T-cell (primary cell): Measurements from ENCODE around the gene ERAP2. TPM values are rescaled to one million over a fixed set of nuclear protein-coding genes. Genes with fewer than 3 reads are reported as not detected.

Source experiments
- ATAC-seq, 4 experiments: fragments of 200-7000 bp in 3 of 4; fragments of 150-1000 bp in 1 of 4; cut with Tn5 transposase; replicated peaks in 1 of 4; 1 replicate in 3 of 4; 2 replicates in 1 of 4; pipeline ENCODE4 v1.10.0; 2021; ENCODE audit warnings: moderate library complexity in 3 of 4, mild to moderate bottlenecking in 2 of 4, moderate number of reproducible peaks in 1 of 4
- CTCF ChIA-PET, 2 donors: fragments of 300-600 bp; sonication (Branson Sonifier 250); formaldehyde crosslinking; loops; one replicate each; lab custom pipeline; 2022; ENCODE audit warnings: antibody characterized with exemption in 2 of 2; lab: Charles Lee
- POLR2A ChIA-PET, 2 donors: fragments of 300-600 bp; sonication (Branson Sonifier 250); formaldehyde crosslinking; loops; one replicate each; lab custom pipeline; 2022; ENCODE audit warnings: antibody characterized with exemption in 2 of 2; lab: Charles Lee
- DNase-seq, 35 experiments: peaks; one replicate each; pipeline versions ENCODE4 v3.0.0 to v3.0.0-alpha.2; 2013 to 2023
- H3K27ac ChIP-seq: one replicate; pipeline ENCODE4 v1.5.1; 2013; ENCODE audit warnings: low read length
- H3K27me3 ChIP-seq, 2 experiments: replicated peaks in 1 of 2; 1 replicate in 1 of 2; 2 replicates in 1 of 2; pipeline versions ENCODE4 v1.6.1 to v1.7.0; 2013; ENCODE audit warnings: low read length in 1 of 2, mixed read lengths in 1 of 2; ENCODE audit not compliant: control insufficient read depth in 2 of 2, insufficient read depth in 2 of 2; ENCODE audit errors: extremely low read depth in 1 of 2
- H3K36me3 ChIP-seq, 2 donors: 1 replicate in 1 of 2; 2 replicates in 1 of 2; pipeline versions ENCODE4 v1.6.1 to v1.7.0; 2013; ENCODE audit warnings: low read length in 1 of 2; ENCODE audit not compliant: control insufficient read depth in 2 of 2, insufficient read depth in 1 of 2; ENCODE audit errors: extremely low read depth in 1 of 2
- H3K4me1 ChIP-seq, 2 experiments: 1 replicate in 1 of 2; 2 replicates in 1 of 2; pipeline versions ENCODE4 v1.6.1 to v1.7.0; 2013; ENCODE audit warnings: low read length in 2 of 2, mixed read lengths in 1 of 2; ENCODE audit not compliant: insufficient read depth in 2 of 2, control insufficient read depth in 1 of 2; ENCODE audit errors: extremely low read depth in 1 of 2
- H3K4me3 ChIP-seq, 2 donors: 1 replicate in 1 of 2; 2 replicates in 1 of 2; pipeline versions ENCODE4 v1.5.1 to v1.7.0; 2013; ENCODE audit warnings: mild to moderate bottlenecking in 2 of 2, low read length in 1 of 2, moderate library complexity in 1 of 2; ENCODE audit not compliant: control insufficient read depth in 1 of 2; ENCODE audit errors: extremely low read depth in 1 of 2
- H3K9me3 ChIP-seq: 2 replicates; pipeline ENCODE4 v1.7.0; 2013
- H3K27ac Mint-ChIP-seq, 2 donors: one replicate each; pipeline ENCODE4 v1.8.0; 2020 to 2021; ENCODE audit warnings: mild to moderate bottlenecking in 2 of 2, mixed read lengths in 2 of 2
- H3K27me3 Mint-ChIP-seq, 2 donors: one replicate each; pipeline ENCODE4 v1.8.0; 2021 to 2022; ENCODE audit warnings: mixed read lengths in 2 of 2
- H3K36me3 Mint-ChIP-seq: one replicate; pipeline ENCODE4 v1.8.0; 2021; ENCODE audit warnings: mixed read lengths
- H3K4me1 Mint-ChIP-seq, 3 donors: one replicate each; pipeline ENCODE4 v1.8.0; 2020 to 2022; ENCODE audit warnings: mixed read lengths in 3 of 3, mild to moderate bottlenecking in 1 of 3
- H3K4me3 Mint-ChIP-seq, 3 donors: one replicate each; pipeline ENCODE4 v1.8.0; 2020 to 2022; ENCODE audit warnings: mild to moderate bottlenecking in 3 of 3, mixed read lengths in 3 of 3, moderate library complexity in 3 of 3
- H3K9me3 Mint-ChIP-seq, 3 donors: one replicate each; pipeline ENCODE4 v1.8.0; 2020 to 2022; ENCODE audit warnings: mixed read lengths in 3 of 3
- WGBS: methylation state at CpG from one replicate; pipeline ENCODE4 v1.1.5; 2013; ENCODE audit warnings: missing lambda C conversion rate; ENCODE audit not compliant: insufficient coverage; 5-methylcytosine and 5-hydroxymethylcytosine counted together
- total RNA-seq, 35 experiments: library from RNA in 6 of 35; stranded (reverse) in 6 of 35; fragments of 120-200 nt in 1 of 35; gene quantifications; one replicate each; pipeline versions ENCODE4 v1.2.1 to v1.2.4 and lab custom pipeline; 2013 to 2026

Gene ERAP2
- total RNA-seq, 5 donors from 2014 or later (not counting 1 experiment from before 2014, with no cell fraction given) = 40.4 to 162 (median 71.6) TPM

DNA sequence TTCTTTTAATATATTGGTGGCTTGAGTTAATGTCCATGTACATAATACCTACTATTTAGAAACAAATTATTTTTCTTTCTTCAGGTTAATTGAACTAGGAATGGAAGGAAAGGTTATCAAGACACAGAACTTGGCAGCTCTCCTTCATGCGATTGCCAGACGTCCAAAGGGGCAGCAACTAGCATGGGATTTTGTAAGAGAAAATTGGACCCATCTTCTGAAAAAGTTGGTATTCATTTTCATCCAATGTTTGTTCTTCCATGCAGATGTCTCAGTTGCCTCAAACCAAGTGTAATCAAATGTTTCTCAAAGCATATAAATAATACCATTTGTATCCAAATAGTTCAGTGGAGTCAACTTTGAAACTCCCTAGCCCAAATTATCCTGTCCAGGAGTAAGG is 36.9 kb downstream of the ERAP2 start:
- H3K36me3 ChIP-seq = peaks cover 5 to 71% of the 10 kb centered on the region in 2 donors
- ATAC-seq (no peak), DNase-seq (no peak)
- WGBS = no CpG with 5 or more reads among the region's 2 CpGs
- no peaks in the 10 kb centered on the region for H3K4me1 ChIP-seq
- H3K4me3 ChIP-seq = no peak overlapping the region
- peak overlapping the region; percentile 27 to 34 for H3K27ac Mint-ChIP-seq
- H3K36me3 Mint-ChIP-seq = peaks cover 55% of the 10 kb centered on the region
- H3K4me3 Mint-ChIP-seq = no peak overlapping the region
- H3K27me3 ChIP-seq = no peaks in the 10 kb centered on the region
- H3K4me1 Mint-ChIP-seq = peaks cover 10 to 12% (median 10%) of the 10 kb centered on the region in 3 donors
- H3K27ac ChIP-seq = no peak overlapping the region
- H3K27me3 Mint-ChIP-seq = no peaks in the 10 kb centered on the region
- POLR2A ChIA-PET = interaction anchor here in 1 of 2 donors (0.5 to 0.7 kb wide), 2 partner anchors 25 to 133 kb away, joined by 3 read pairs; no protein-coding TSS in a partner anchor
- H3K9me3 Mint-ChIP-seq = no peaks in the 10 kb centered on the region
- CTCF ChIA-PET = interaction anchor here in 1 of 2 donors (0.7 kb wide), 1 partner anchor 28 kb away, joined by 4 read pairs; no protein-coding TSS in a partner anchor
- no peaks in the 10 kb centered on the region for H3K9me3 ChIP-seq

DNA sequence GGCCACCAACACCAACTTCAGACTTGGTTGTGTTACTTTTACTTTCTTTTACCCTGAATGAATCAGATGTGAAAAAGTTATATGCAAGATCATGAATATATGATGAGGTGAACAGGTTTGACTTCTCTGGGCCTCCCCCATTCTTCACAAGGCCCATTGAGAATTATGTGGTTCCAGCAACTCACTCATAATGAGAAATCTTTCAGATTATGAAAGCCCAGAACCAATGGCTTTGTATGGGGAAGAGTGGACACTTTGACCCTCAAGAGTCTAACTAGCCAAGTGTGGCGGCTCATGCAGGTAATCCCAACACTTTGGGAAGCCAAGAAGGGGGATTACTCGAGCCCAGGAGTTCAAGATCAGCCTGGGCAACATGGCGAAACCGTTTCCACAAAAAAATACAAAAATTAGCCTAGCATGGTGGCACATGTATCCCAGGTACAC is 43.5 kb downstream of the ERAP2 start:
- Mint-ChIP-seq H3K9me3 (no peaks in the 10 kb centered on the region), H3K4me3 (no peak overlapping the region), H3K27me3 (no peaks in the 10 kb centered on the region), H3K4me1 (peaks cover 33 to 49% (median 41%) of the 10 kb centered on the region in 3 donors), H3K27ac (peak overlapping the region; percentile 35 to 87), H3K36me3 (peaks cover 58% of the 10 kb centered on the region)
- Histone ChIP-seq H3K27ac (no peak overlapping the region), H3K4me1 (peaks cover 11 to 14% of the 10 kb centered on the region in 2 experiments), H3K27me3 (no peaks in the 10 kb centered on the region), H3K36me3 (peaks cover 0 to 40% of the 10 kb centered on the region in 2 donors), H3K4me3 (no peak overlapping the region), H3K9me3 (no peaks in the 10 kb centered on the region)
- ATAC-seq (no peak), DNase-seq (no peak)
- 88% methylated on average over 4 of the region's 4 CpGs for WGBS
- POLR2A ChIA-PET = no interaction called here
- CTCF ChIA-PET = no interaction called here

DNA sequence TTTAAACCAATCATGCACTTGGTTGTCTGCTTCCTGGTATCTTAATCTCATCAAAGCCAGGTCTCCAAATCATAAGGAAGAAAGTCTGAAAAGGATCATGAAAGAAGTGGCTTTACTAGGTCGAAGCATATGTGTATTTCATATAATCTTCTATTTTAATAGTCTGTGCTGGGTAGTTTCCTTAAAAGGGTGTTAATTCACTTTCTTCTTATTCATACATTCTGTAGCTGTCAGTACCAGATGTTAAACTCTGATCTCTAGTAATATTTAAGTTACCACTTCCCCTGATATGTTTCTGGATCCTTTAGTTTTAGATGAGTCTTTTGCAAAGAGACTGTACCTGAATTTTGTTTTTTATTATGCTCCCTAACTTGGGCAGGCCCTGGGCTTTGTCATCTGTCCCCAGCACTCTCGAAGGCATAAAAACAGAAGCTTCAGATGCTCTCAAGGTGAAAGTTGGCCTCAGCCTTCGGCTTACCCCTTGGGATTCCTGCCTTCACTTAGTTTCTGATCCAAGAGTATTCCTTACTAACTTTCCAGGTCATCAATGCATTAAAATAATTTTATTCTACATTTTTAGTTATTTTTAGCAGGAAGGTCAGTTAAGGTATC is 44.5 kb downstream of the ERAP2 start:
- Histone ChIP-seq H3K9me3 (no peaks in the 10 kb centered on the region), H3K4me3 (no peak overlapping the region), H3K36me3 (peaks cover 0 to 36% of the 10 kb centered on the region in 2 donors), H3K27ac (no peak overlapping the region), H3K4me1 (peaks cover 12 to 20% of the 10 kb centered on the region in 2 experiments), H3K27me3 (no peaks in the 10 kb centered on the region)
- DNase-seq (no peak), ATAC-seq (no peak)
- WGBS = 100% methylated on average over 1 of the region's 3 CpGs
- ChIA-PET CTCF (interaction anchor here in 1 of 2 donors (0.6 kb wide), 1 partner anchor 189 kb away, joined by 8 read pairs; no protein-coding TSS in a partner anchor), POLR2A (no interaction called here)
- peaks cover 42 to 58% (median 51%) of the 10 kb centered on the region in 3 donors for H3K4me1 Mint-ChIP-seq
- no peaks in the 10 kb centered on the region for H3K9me3 Mint-ChIP-seq
- H3K27ac Mint-ChIP-seq = peak overlapping the region; percentile 35 to 87
- no peaks in the 10 kb centered on the region for H3K27me3 Mint-ChIP-seq
- no peak overlapping the region for H3K4me3 Mint-ChIP-seq
- H3K36me3 Mint-ChIP-seq = peaks cover 56% of the 10 kb centered on the region

- H3K27ac Mint-ChIP-seq = peak overlapping the region; percentile 33 to 74
- POLR2A ChIA-PET = interaction anchor here in 1 of 2 donors (0.7 kb wide), 1 partner anchor 199 kb away, joined by 3 read pairs; no protein-coding TSS in a partner anchor
- H3K4me1 ChIP-seq = peaks cover 12 to 20% of the 10 kb centered on the region in 2 experiments
Observed at GRCh38 chr5:96922499-96923244, 46.4 kb downstream of the ERAP2 start.

GRCh38 chr5:96924016-96924443 is 47.7 kb downstream of the ERAP2 start:
- ATAC-seq = peak; percentile 88 to 97 (median 93)
- Mint-ChIP-seq H3K27me3 (no peaks in the 10 kb centered on the region), H3K36me3 (peaks cover 39% of the 10 kb centered on the region), H3K4me1 (peaks cover 56 to 61% (median 58%) of the 10 kb centered on the region in 3 donors), H3K27ac (peak overlapping the region; percentile 74 to 75), H3K4me3 (peak overlapping the region in 1 of 3 donors; percentile 64), H3K9me3 (no peaks in the 10 kb centered on the region)
- Histone ChIP-seq H3K4me1 (peaks cover 16 to 20% of the 10 kb centered on the region in 2 experiments), H3K4me3 (no peak overlapping the region), H3K9me3 (no peaks in the 10 kb centered on the region), H3K36me3 (peaks cover 0 to 16% of the 10 kb centered on the region in 2 donors), H3K27me3 (no peaks in the 10 kb centered on the region), H3K27ac (peak overlapping the region; percentile 5)
- POLR2A ChIA-PET = interaction anchor here (0.5 to 0.7 kb wide), 5 partner anchors 26 to 1206 kb away, joined by 3 to 5 read pairs (median 3); no protein-coding TSS in a partner anchor
- peak in 29 of 35 experiments; percentile 12 to 68 (median 37) for DNase-seq
- CTCF ChIA-PET = interaction anchor here (0.6 to 1.4 kb wide), 4 partner anchors 9 to 1328 kb away, joined by 3 to 5 read pairs (median 3); no protein-coding TSS in a partner anchor
- WGBS = 37% methylated on average over 3 of the region's 3 CpGs

More at GRCh38 chr5:96922499-96923244, 46.4 kb downstream of the ERAP2 start:
- no peaks in the 10 kb centered on the region for H3K27me3 ChIP-seq
- ATAC-seq (no peak), DNase-seq (no peak)
- peaks cover 47% of the 10 kb centered on the region for H3K36me3 Mint-ChIP-seq
- peaks cover 0 to 22% of the 10 kb centered on the region in 2 donors for H3K36me3 ChIP-seq
- CTCF ChIA-PET = interaction anchor here (0.5 to 0.7 kb wide), 3 partner anchors 22 to 56 kb away, joined by 3 to 5 read pairs (median 3); no protein-coding TSS in a partner anchor
- H3K4me1 Mint-ChIP-seq = peaks cover 48 to 59% (median 57%) of the 10 kb centered on the region in 3 donors
- no peak overlapping the region for H3K4me3 ChIP-seq
- no peaks in the 10 kb centered on the region for H3K9me3 ChIP-seq
- H3K27ac ChIP-seq = no peak overlapping the region
- peak overlapping the region in 1 of 3 donors; percentile 18 for H3K4me3 Mint-ChIP-seq
- H3K27me3 Mint-ChIP-seq = no peaks in the 10 kb centered on the region
- H3K9me3 Mint-ChIP-seq = no peaks in the 10 kb centered on the region
- WGBS = 89% methylated on average over 4 of the region's 12 CpGs

DNA sequence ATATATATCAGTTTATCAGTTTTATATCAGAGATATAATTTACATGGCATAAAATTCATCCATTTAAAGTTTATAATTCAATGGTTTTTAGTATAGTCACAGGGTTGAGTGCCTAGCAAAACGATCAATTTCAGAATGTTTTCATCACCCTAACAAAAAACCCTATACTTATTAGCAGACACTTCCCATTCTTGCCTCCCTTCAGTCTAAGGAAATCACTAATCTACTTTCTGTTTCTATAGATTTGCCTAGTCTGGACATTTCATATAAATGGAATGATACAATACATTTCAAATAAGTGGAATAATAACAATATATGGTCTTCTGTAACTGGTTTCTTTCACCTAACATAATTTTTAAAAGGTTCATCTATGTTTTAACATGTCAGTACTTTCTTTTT is 50.0 kb downstream of the ERAP2 start:
- H3K4me1 Mint-ChIP-seq = peaks cover 63 to 65% (median 64%) of the 10 kb centered on the region in 3 donors
- POLR2A ChIA-PET = interaction anchor here in 1 of 2 donors (1.1 kb wide), 1 partner anchor 44 kb away, joined by 3 read pairs; no protein-coding TSS in a partner anchor
- CTCF ChIA-PET = interaction anchor here in 1 of 2 donors (0.6 to 1.3 kb wide), 2 partner anchors 30 to 221 kb away, joined by 3 to 4 read pairs; no protein-coding TSS in a partner anchor

More for the DNA sequence above, 50.0 kb downstream of the ERAP2 start:
- Mint-ChIP-seq H3K9me3 (no peaks in the 10 kb centered on the region), H3K27ac (peak overlapping the region; percentile 69 to 74), H3K36me3 (peaks cover 28% of the 10 kb centered on the region), H3K27me3 (no peaks in the 10 kb centered on the region), H3K4me3 (no peak overlapping the region)
- WGBS = no CpG with 5 or more reads among the region's 1 CpG
- Histone ChIP-seq H3K9me3 (no peaks in the 10 kb centered on the region), H3K27ac (no peak overlapping the region), H3K4me1 (peaks cover 17 to 22% of the 10 kb centered on the region in 2 experiments), H3K36me3 (peaks cover 0 to 7% of the 10 kb centered on the region in 2 donors), H3K27me3 (no peaks in the 10 kb centered on the region), H3K4me3 (no peak overlapping the region)
- DNase-seq (no peak), ATAC-seq (no peak)
